Measurements from ENCODE around the gene ADORA3.

The ADORA3 gene

DNA sequence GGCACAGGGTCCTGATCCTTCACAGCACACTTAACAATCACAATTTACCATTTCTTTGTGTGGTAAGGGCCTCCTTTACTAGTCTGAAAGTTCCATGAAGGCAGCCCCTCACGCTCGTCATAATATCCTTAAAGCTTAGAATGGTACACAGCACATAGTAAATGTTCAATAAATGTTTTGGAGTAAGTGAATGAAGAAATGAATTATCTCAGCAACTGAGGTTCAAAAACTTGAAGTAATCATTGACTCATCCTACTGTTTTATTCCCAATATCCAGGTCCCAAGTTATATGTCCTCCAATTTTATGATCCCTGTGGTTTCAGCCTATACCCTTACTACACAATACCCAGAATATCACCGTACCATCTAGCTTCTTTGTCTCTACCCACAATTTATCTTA is 31.9 kb downstream of the ADORA3 start:
- CTCF ChIA-PET: interaction anchor here (0.6 kb wide), 1 partner anchor 249 kb away, joined by 3 read pairs; no protein-coding TSS in a partner anchor

DNA sequence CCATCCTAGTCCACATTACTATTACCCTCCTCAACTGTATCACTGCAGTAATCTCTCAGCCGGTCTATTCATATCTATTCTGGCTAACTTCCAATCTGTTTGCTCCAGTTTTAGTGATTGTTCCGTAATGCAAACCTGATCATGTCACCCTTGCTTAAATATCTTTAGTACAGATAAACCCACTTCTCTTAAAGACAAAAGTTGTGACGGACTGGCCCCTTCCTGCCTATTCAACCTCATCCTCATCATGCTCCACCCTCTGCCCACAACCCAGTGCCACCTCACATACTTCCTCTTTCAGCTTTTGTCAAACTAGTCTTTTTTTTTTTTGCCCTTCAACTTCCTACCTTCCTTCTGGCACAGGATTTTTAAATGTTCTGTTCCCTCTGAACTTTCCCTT is 32.4 kb downstream of the ADORA3 start:
- TF ChIP-seq, protein P1, sequence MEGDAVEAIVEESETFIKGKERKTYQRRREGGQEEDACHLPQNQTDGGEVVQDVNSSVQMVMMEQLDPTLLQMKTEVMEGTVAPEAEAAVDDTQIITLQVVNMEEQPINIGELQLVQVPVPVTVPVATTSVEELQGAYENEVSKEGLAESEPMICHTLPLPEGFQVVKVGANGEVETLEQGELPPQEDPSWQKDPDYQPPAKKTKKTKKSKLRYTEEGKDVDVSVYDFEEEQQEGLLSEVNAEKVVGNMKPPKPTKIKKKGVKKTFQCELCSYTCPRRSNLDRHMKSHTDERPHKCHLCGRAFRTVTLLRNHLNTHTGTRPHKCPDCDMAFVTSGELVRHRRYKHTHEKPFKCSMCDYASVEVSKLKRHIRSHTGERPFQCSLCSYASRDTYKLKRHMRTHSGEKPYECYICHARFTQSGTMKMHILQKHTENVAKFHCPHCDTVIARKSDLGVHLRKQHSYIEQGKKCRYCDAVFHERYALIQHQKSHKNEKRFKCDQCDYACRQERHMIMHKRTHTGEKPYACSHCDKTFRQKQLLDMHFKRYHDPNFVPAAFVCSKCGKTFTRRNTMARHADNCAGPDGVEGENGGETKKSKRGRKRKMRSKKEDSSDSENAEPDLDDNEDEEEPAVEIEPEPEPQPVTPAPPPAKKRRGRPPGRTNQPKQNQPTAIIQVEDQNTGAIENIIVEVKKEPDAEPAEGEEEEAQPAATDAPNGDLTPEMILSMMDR (conservative IDR thresholded peaks at IDR 0.05; ENCODE audit: low read depth): no peak
- ChIA-PET POLR2A (ENCODE audit: low non-redundant PET) (no interaction called here), CTCF (no interaction called here)
- H3K27ac ChIP-seq: no peak overlapping the region
- no peak for DNase-seq (ENCODE audit: low spot score)

More for the DNA sequence above, 31.9 kb downstream of the ADORA3 start:
- DNase-seq (ENCODE audit: low spot score): no peak
- TF ChIP-seq, protein P1 (conservative IDR thresholded peaks at IDR 0.05; ENCODE audit: low read depth): no peak
- POLR2A ChIA-PET (ENCODE audit: low non-redundant PET): no interaction called here
- H3K27ac ChIP-seq: no peak overlapping the region

DNA sequence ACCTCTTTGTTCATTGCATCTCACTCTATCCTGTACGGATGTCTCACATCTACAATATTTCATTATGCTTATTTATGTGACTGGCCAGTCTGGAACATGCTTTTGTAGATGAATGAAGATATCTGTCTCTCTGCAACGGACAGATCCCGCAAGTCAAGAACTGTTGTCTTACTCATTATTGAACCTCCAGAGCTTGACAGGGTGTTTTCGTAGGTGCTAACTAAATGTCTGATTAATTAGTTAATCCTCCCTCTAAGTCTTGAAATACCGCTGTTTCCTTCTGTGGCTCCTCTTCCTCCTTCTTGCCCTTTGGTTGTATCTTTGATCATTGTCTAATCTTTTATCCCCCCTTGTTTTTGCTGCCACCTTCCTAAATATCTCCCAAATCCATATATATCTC is 32.8 kb downstream of the ADORA3 start:
- no peak overlapping the region for H3K27ac ChIP-seq
- ChIA-PET CTCF (no interaction called here), POLR2A (ENCODE audit: low non-redundant PET) (no interaction called here)
- DNase-seq (ENCODE audit: low spot score): no peak
- TF ChIP-seq, protein P1 (conservative IDR thresholded peaks at IDR 0.05; ENCODE audit: low read depth): no peak

DNA sequence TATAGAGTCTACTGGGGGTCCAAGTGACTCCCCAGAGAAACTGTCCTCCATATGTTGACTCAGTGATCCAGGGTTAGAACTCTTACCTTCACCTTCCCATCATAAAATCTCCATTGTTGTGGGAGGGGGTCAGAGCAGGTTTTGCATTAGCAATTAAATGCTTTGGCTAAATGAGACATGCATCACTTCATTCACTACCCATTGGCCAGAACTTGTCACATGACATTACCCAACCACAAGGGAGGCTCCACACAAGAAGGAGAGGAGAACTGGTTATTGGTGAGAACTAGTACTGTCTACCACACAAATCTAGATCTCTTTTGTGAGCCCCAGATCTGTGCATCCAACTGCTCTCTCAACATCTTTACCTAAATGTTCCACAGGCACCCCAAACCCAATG is 33.9 kb downstream of the ADORA3 start:
- no peak for DNase-seq (ENCODE audit: low spot score)
- POLR2A ChIA-PET (ENCODE audit: low non-redundant PET): no interaction called here
- TF ChIP-seq, protein P1 (conservative IDR thresholded peaks at IDR 0.05; ENCODE audit: low read depth): no peak
- CTCF ChIA-PET: interaction anchor here (0.6 kb wide), 1 partner anchor 12 kb away, joined by 5 read pairs; no protein-coding TSS in a partner anchor
- H3K27ac ChIP-seq: no peak overlapping the region

DNA sequence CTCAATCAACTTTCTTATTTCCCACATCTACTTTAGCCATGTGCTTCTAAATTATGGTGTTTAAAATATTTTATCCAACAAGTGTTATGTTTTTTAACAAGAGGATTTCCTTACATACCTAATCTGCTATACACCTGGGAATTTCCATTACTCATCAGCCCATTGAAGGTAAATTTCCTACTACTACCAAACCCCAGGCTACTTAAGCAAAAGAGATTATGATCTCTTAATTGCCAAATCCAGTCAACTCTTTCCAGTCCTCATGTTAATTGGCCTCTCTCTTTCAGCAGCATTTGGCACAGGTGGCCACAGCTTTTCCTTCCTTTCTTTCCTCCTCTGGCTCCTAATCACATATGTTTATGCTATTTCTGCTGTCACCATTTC is 34.7 kb downstream of the ADORA3 start:
- TF ChIP-seq, protein P1 (conservative IDR thresholded peaks at IDR 0.05; ENCODE audit: low read depth): no peak
- DNase-seq (ENCODE audit: low spot score): no peak
- ChIA-PET CTCF (interaction anchor here (0.6 kb wide), 1 partner anchor 13 kb away, joined by 5 read pairs; no protein-coding TSS in a partner anchor), POLR2A (ENCODE audit: low non-redundant PET) (no interaction called here)
- H3K27ac ChIP-seq: no peak overlapping the region

DNA sequence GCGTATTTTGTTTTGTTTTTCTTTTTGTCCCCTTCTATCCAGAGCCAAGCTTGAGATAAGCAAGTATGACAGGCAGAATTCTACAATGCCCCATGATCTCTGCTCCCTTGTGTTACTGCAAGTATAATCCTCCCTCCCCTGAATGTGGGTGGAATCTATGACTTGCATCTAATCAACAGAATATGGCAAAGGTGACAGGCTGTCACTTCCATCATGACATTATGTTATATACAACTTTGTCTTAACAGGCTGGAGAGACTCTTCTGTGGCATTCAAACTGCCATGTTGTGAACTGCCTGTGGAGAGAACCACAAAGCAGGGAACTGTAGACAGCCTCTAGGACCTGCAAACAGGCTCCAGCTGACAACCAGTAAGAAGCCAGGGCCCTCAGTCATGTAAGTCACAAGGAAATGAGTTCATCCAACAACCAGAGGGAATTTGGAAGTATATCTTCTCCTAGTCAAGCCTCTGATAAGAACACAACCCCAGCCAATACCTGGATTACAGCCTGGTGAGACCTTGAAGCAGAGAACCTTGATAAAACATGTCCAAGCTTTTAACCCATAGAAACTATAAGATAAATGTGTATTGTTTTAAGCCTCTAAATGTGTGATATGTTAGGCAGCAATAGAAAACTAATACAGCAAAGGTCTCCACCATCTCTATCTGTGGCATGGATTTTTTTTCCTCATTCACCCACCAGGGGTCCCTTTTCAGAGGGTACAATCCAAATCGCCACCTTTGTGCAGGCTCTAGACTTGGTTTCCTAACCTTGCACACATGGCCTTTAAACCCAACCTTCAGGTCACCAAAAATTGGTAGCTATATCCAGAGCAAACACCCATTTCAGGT is 35.3 kb downstream of the ADORA3 start:
- TF ChIP-seq, protein P1 (conservative IDR thresholded peaks at IDR 0.05; ENCODE audit: low read depth): no peak
- H3K27ac ChIP-seq: no peak overlapping the region
- POLR2A ChIA-PET (ENCODE audit: low non-redundant PET): no interaction called here
- DNase-seq (ENCODE audit: low spot score): no peak
- CTCF ChIA-PET: no interaction called here

Measured in RWPE1 (cell line).